Loucy (cell line): ENCODE results near the gene TRAF3IP1.
A peak's percentile ranks its signal among the peaks of the same experiment; 100 is the strongest.
"Not testable (repeated sequence)": the region's sequence is repeated elsewhere in the genome, so short reads cannot be mapped to it uniquely, and the experiment has no call there.

Experiments used
- H2AFZ ChIP-seq: fragments of 200-600 bp; sonication (generic); 2 replicates; pipeline ENCODE4 v1.6.0; 2016; ENCODE audit warnings: antibody characterized with exemption, mild to moderate bottlenecking, low read length, moderate library complexity
- H3F3A ChIP-seq: fragments of 200-600 bp; 2 replicates; pipeline ENCODE4 v1.6.0; 2016; ENCODE audit warnings: antibody characterized with exemption, low read depth, mild to moderate bottlenecking
- H3K27me3 ChIP-seq: fragments of 200-600 bp; sonication (generic); 2 replicates; pipeline ENCODE4 v1.6.1; 2014; ENCODE audit warnings: low read length, mild to moderate bottlenecking; ENCODE audit not compliant: insufficient read depth, poor library complexity, severe bottlenecking
- H3K36me3 ChIP-seq: fragments of 200-600 bp; sonication (generic); 2 replicates; pipeline ENCODE4 v1.6.1; 2016; ENCODE audit warnings: low read length; ENCODE audit not compliant: insufficient read depth
- H3K4me1 ChIP-seq: fragments of 200-600 bp; sonication (generic); 2 replicates; pipeline ENCODE4 v1.5.1; 2014; ENCODE audit warnings: low read length, mild to moderate bottlenecking; ENCODE audit not compliant: insufficient read depth, poor library complexity, severe bottlenecking
- H3K4me2 ChIP-seq: fragments of 200-600 bp; sonication (generic); 2 replicates; pipeline ENCODE4 v1.6.0; 2014; ENCODE audit warnings: antibody characterized with exemption, low read length, low read depth, mild to moderate bottlenecking; ENCODE audit not compliant: poor library complexity, severe bottlenecking
- H3K4me3 ChIP-seq: fragments of 200-600 bp; sonication (generic); 2 replicates; pipeline ENCODE4 v1.5.1; 2014; ENCODE audit warnings: low read length, mild to moderate bottlenecking, mixed read lengths; ENCODE audit not compliant: poor library complexity, severe bottlenecking
- H3K79me2 ChIP-seq: fragments of 200-600 bp; sonication (generic); 2 replicates; pipeline ENCODE4 v1.6.1; 2014; ENCODE audit warnings: low read length; ENCODE audit not compliant: insufficient read depth
- H3K9ac ChIP-seq: fragments of 200-600 bp; sonication (generic); 2 replicates; pipeline ENCODE4 v1.6.0; 2014; ENCODE audit warnings: mild to moderate bottlenecking, low read depth, low read length, moderate library complexity; ENCODE audit not compliant: poor library complexity, severe bottlenecking
- H3K9me2 ChIP-seq: fragments of 200-600 bp; sonication (generic); replicated peaks from 2 replicates; pipeline ENCODE4 v1.6.1; 2016; ENCODE audit warnings: low read depth, low read length, mixed read lengths
- H3K9me3 ChIP-seq: fragments of 200-600 bp; sonication (generic); 2 replicates; pipeline ENCODE4 v1.6.1; 2014; ENCODE audit warnings: mild to moderate bottlenecking, antibody characterized with exemption, low read length, low read depth; ENCODE audit not compliant: insufficient read depth
- H4K20me1 ChIP-seq: fragments of 200-600 bp; sonication (generic); 2 replicates; pipeline ENCODE4 v1.6.0; 2014; ENCODE audit warnings: antibody characterized with exemption, low read length, mild to moderate bottlenecking; ENCODE audit not compliant: insufficient read depth, poor library complexity, severe bottlenecking
- EZH2phosphoT487 ChIP-seq: fragments of 200-600 bp; IDR thresholded peaks from 2 replicates; pipeline ENCODE4 v1.6.1; 2018; ENCODE audit warnings: antibody characterized with exemption, mild to moderate bottlenecking, moderate library complexity, borderline replicate concordance
- TF ChIP-seq, protein P1 (sequence below): fragments of 200-600 bp; sonication (generic); conservative IDR thresholded peaks from 2 replicates; pipeline ENCODE4 v1.5.1; 2014; ENCODE audit warnings: mild to moderate bottlenecking, antibody characterized with exemption, low read length

Gene TRAF3IP1

GRCh38 chr2:238370094-238370822, 49.9 kb downstream of the TRAF3IP1 start:
- Histone ChIP-seq H3F3A (no peaks in the 10 kb centered on the region), H3K9ac (no peak overlapping the region), H3K9me3 (no peaks in the 10 kb centered on the region), H3K27me3 (no peaks in the 10 kb centered on the region), H3K79me2 (no peaks in the 10 kb centered on the region), H3K4me3 (no peak overlapping the region), H3K36me3 (no peaks in the 10 kb centered on the region), H4K20me1 (no peaks in the 10 kb centered on the region), H3K9me2 (no peaks in the 10 kb centered on the region), H2AFZ (no peak overlapping the region), H3K4me2 (no peak overlapping the region), H3K4me1 (no peaks in the 10 kb centered on the region)
- TF ChIP-seq, protein P1, sequence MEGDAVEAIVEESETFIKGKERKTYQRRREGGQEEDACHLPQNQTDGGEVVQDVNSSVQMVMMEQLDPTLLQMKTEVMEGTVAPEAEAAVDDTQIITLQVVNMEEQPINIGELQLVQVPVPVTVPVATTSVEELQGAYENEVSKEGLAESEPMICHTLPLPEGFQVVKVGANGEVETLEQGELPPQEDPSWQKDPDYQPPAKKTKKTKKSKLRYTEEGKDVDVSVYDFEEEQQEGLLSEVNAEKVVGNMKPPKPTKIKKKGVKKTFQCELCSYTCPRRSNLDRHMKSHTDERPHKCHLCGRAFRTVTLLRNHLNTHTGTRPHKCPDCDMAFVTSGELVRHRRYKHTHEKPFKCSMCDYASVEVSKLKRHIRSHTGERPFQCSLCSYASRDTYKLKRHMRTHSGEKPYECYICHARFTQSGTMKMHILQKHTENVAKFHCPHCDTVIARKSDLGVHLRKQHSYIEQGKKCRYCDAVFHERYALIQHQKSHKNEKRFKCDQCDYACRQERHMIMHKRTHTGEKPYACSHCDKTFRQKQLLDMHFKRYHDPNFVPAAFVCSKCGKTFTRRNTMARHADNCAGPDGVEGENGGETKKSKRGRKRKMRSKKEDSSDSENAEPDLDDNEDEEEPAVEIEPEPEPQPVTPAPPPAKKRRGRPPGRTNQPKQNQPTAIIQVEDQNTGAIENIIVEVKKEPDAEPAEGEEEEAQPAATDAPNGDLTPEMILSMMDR: no peak
- TF ChIP-seq EZH2phosphoT487: no peak

DNA sequence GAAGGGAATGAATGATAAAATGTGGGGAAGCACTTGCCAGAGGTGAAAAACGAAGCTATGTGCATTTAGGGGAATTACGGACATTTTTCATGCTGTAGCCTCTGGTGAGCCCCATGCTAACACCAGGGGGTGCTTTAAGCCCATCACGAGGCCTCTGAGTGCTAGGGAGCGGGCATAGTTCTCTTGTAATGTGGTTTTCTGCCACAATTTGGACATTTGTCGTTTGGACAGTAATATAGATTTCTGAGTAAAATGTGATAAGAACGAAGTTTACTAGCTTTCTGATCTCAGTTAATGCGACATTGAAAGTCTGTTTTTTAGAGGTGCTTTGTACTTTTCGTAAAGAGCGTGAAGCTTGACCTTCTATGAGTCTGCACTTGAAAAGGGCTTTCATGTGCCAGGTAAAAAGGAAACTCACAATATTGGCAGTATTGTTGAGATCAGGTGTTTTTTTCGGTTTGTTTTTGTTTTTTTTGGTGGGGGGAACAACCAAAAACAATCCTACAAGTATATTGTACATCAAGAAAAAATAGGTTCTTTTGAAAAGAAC, 50.6 kb downstream of the TRAF3IP1 start:
- Histone ChIP-seq H4K20me1 (no peaks in the 10 kb centered on the region), H3K79me2 (no peaks in the 10 kb centered on the region), H3F3A (no peaks in the 10 kb centered on the region), H3K4me2 (peak overlapping the region; percentile 3), H3K4me3 (no peak overlapping the region), H3K4me1 (peaks cover 3% of the 10 kb centered on the region), H3K36me3 (no peaks in the 10 kb centered on the region), H3K9me2 (no peaks in the 10 kb centered on the region), H3K27me3 (no peaks in the 10 kb centered on the region), H2AFZ (no peak overlapping the region), H3K9me3 (no peaks in the 10 kb centered on the region), H3K9ac (no peak overlapping the region)
- no peak for TF ChIP-seq EZH2phosphoT487
- TF ChIP-seq, protein P1: peak; percentile 99

GRCh38 chr2:238372277-238372676, 52.0 kb downstream of the TRAF3IP1 start:
- not testable (repeated sequence) for H2AFZ ChIP-seq, H4K20me1 ChIP-seq, H3K4me3 ChIP-seq, H3K27me3 ChIP-seq, H3K36me3 ChIP-seq, H3K79me2 ChIP-seq, H3F3A ChIP-seq, H3K9ac ChIP-seq, H3K4me2 ChIP-seq, H3K9me2 ChIP-seq, H3K9me3 ChIP-seq
- H3K4me1 ChIP-seq: peaks cover 16% of the 10 kb centered on the region
